Caco-2 (cell line): Measurements from ENCODE around the gene LIME1. TPM values are rescaled to one million over a fixed set of nuclear protein-coding genes. Genes with fewer than 3 reads are reported as not detected.
A peak's percentile ranks its signal among the peaks of the same experiment; 100 is the strongest.

Source experiments
- BruUV-seq: library from RNA; stranded (reverse); fragments of 400-500 nt; replicated peaks from 2 replicates; lab custom pipeline; 2021; lab: Mats Ljungman, UMichigan
- CTCF ChIA-PET: fragments of 300-600 bp; sonication (Branson Sonifier 250); formaldehyde crosslinking; loops from one replicate; lab custom pipeline; 2022; ENCODE audit warnings: antibody characterized with exemption; lab: Charles Lee
- POLR2A ChIA-PET: fragments of 300-600 bp; sonication (Branson Sonifier 250); formaldehyde crosslinking; loops from one replicate; lab custom pipeline; 2022; ENCODE audit warnings: antibody characterized with exemption; lab: Charles Lee
- DNase-seq, 2 experiments: peaks; one replicate each; pipeline versions ENCODE4 v3.0.0 to v3.0.0-alpha.2; 2020 to 2022
- H3K27me3 ChIP-seq: replicated peaks from 2 replicates; pipeline ENCODE4 v1.6.0; 2011; ENCODE audit warnings: low read length; ENCODE audit not compliant: control insufficient read depth, insufficient read depth
- H3K36me3 ChIP-seq: 2 replicates; pipeline ENCODE4 v1.5.1; 2011; ENCODE audit warnings: low read length; ENCODE audit not compliant: control insufficient read depth, insufficient read depth
- H3K4me1 ChIP-seq: fragments of 250-450 bp; sonication (Bioruptor Pico); 2 replicates; pipeline ENCODE4 v1.5.1; 2020; ENCODE audit warnings: mild to moderate bottlenecking
- H3K4me3 ChIP-seq: 2 replicates; pipeline ENCODE4 v1.5.1; 2011; ENCODE audit warnings: low read depth, mild to moderate bottlenecking, control low read depth, low read length
- H3K9me3 ChIP-seq: fragments of 250-450 bp; sonication (Bioruptor Pico); 2 replicates; pipeline ENCODE4 v1.5.1; 2020; ENCODE audit warnings: mild to moderate bottlenecking, moderate library complexity
- H3K27ac Mint-ChIP-seq: one replicate; pipeline ENCODE4 v1.8.0; 2022; ENCODE audit warnings: mixed read lengths; ENCODE audit not compliant: unreplicated experiment
- H3K27me3 Mint-ChIP-seq: one replicate; pipeline ENCODE4 v1.8.0; 2022; ENCODE audit warnings: mixed read lengths; ENCODE audit not compliant: insufficient read depth, unreplicated experiment
- H3K36me3 Mint-ChIP-seq: one replicate; pipeline ENCODE4 v1.8.0; 2022; ENCODE audit warnings: mild to moderate bottlenecking, mixed read lengths; ENCODE audit not compliant: insufficient read depth, unreplicated experiment
- H3K4me1 Mint-ChIP-seq: one replicate; pipeline ENCODE4 v1.8.0; 2022; ENCODE audit warnings: low read depth, mixed read lengths; ENCODE audit not compliant: unreplicated experiment
- H3K4me3 Mint-ChIP-seq: one replicate; pipeline ENCODE4 v1.8.0; 2022; ENCODE audit warnings: mild to moderate bottlenecking, moderate library complexity, mixed read lengths; ENCODE audit not compliant: unreplicated experiment
- H3K9me3 Mint-ChIP-seq: one replicate; pipeline ENCODE4 v1.8.0; 2022; ENCODE audit warnings: mixed read lengths; ENCODE audit not compliant: unreplicated experiment
- intact Hi-C: fragments of 100-400 bp; cut with micrococcal nuclease; formaldehyde crosslinking; loops from one replicate; pipeline ENCODE4 v1.10.0; 2022; ENCODE audit not compliant: unreplicated experiment
- total RNA-seq: library from RNA; stranded (reverse); gene quantifications from 2 replicates; pipeline ENCODE4 v1.2.3, GENCODE V29; 2022
- TF ChIP-seq, protein P1 (sequence below), 2 experiments: fragments of 200-600 bp in 1 of 2; IDR thresholded peaks; 1 replicate in 1 of 2; 2 replicates in 1 of 2; pipeline versions ENCODE4 v1.5.1 to v1.8.0; 2011 to 2022; ENCODE audit warnings: antibody characterized with exemption in 1 of 2, control low read depth in 1 of 2, inconsistent platforms in 1 of 2, low read depth in 1 of 2, low read length in 1 of 2, mild to moderate bottlenecking in 1 of 2, moderate library complexity in 1 of 2; ENCODE audit not compliant: insufficient read depth in 1 of 2, severe bottlenecking in 1 of 2, unreplicated experiment in 1 of 2

The LIME1 gene
- total RNA-seq, 1 experiment from 2014 or later, result 18.8 TPM

DNA sequence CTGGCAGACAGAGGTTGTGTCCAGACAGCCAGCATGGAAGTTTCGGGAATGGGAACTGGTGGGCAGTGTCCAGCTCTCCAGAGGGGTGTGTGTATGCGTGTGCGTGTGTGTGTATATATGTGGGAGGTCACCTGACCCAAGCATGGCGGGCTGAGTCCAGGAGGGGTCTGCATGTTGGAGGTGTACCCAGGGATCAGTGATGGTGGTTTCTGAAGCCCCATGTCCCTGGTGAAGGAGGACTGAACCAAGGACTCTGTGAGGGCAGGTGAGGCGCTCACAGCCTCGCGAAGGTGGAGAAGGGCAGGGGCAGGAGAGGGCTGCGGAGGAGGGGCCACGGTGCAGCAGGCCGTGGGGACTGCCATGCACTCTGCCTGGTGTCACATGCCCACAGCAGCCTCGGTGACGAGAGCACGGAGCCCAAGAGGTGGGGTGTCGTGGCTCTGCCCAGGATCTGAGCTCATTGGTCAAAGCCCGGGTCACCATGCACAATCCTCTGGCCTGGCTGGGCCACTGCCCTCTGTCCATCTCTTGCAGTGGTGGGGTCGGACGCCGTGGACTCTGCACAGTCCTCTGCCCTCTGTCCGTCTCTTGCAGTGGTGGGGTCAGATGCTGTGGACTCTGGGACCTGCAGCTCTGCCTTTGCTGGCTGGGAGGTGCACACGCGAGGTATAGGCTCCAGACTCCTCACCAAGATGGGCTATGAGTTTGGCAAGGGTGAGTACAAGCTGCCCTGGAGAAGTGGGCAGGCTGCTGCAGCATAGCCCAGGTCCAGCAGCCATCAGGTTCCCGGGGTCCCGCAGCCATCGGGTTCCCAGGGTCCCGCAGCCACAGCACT lies 2.1 kb upstream of the LIME1 start:
- H3K27ac Mint-ChIP-seq, result peak overlapping the region; percentile 21
- ChIA-PET POLR2A (interaction anchor here (0.5 kb wide), 1 partner anchor 124 kb away, joined by 3 read pairs; no protein-coding TSS in a partner anchor), CTCF (no interaction called here)
- peaks cover 15% of the 10 kb centered on the region for H3K36me3 ChIP-seq
- no peaks in the 10 kb centered on the region for H3K9me3 ChIP-seq
- peaks cover 13% of the 10 kb centered on the region for H3K4me1 ChIP-seq
- no peaks in the 10 kb centered on the region for H3K27me3 Mint-ChIP-seq
- TF ChIP-seq, protein P1, sequence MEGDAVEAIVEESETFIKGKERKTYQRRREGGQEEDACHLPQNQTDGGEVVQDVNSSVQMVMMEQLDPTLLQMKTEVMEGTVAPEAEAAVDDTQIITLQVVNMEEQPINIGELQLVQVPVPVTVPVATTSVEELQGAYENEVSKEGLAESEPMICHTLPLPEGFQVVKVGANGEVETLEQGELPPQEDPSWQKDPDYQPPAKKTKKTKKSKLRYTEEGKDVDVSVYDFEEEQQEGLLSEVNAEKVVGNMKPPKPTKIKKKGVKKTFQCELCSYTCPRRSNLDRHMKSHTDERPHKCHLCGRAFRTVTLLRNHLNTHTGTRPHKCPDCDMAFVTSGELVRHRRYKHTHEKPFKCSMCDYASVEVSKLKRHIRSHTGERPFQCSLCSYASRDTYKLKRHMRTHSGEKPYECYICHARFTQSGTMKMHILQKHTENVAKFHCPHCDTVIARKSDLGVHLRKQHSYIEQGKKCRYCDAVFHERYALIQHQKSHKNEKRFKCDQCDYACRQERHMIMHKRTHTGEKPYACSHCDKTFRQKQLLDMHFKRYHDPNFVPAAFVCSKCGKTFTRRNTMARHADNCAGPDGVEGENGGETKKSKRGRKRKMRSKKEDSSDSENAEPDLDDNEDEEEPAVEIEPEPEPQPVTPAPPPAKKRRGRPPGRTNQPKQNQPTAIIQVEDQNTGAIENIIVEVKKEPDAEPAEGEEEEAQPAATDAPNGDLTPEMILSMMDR (IDR thresholded peaks at IDR 0.05; ENCODE audit: insufficient read depth in 1 of 2, low read depth in 1 of 2, low read length in 1 of 2, severe bottlenecking in 1 of 2, unreplicated experiment in 1 of 2), result no peak
- no peak overlapping the region for H3K4me3 Mint-ChIP-seq
- H3K36me3 Mint-ChIP-seq, result peaks cover 42% of the 10 kb centered on the region
- intact Hi-C loops, result no loop called here
- peaks cover 7% of the 10 kb centered on the region for H3K4me1 Mint-ChIP-seq
- no peak overlapping the region for H3K4me3 ChIP-seq
- DNase-seq, result no peak
- H3K27me3 ChIP-seq, result no peaks in the 10 kb centered on the region
- TSS peak; percentile 17 for BruUV-seq
- H3K9me3 Mint-ChIP-seq, result no peaks in the 10 kb centered on the region

- POLR2A ChIA-PET, result no interaction called here
- Mint-ChIP-seq H3K27me3 (no peaks in the 10 kb centered on the region), H3K4me1 (peaks cover 7% of the 10 kb centered on the region), H3K4me3 (no peak overlapping the region), H3K27ac (peak overlapping the region; percentile 32), H3K36me3 (peaks cover 42% of the 10 kb centered on the region), H3K9me3 (no peaks in the 10 kb centered on the region)
- Histone ChIP-seq H3K4me1 (peaks cover 13% of the 10 kb centered on the region), H3K27me3 (no peaks in the 10 kb centered on the region), H3K36me3 (peaks cover 15% of the 10 kb centered on the region), H3K4me3 (no peak overlapping the region), H3K9me3 (no peaks in the 10 kb centered on the region)
- TF ChIP-seq, protein P1 (IDR thresholded peaks at IDR 0.05; ENCODE audit: insufficient read depth in 1 of 2, low read depth in 1 of 2, low read length in 1 of 2, severe bottlenecking in 1 of 2, unreplicated experiment in 1 of 2), result no peak
- intact Hi-C loops, result no loop called here
- BruUV-seq, result TSS peak; percentile 63
- no peak for DNase-seq
- CTCF ChIA-PET, result no interaction called here
Observed at GRCh38 chr20:63734946-63735858, 1.3 kb upstream of the LIME1 start.
